GM18858 (cell line): ENCODE data around the gene BRD3OS.
A peak's percentile ranks its signal among the peaks of the same experiment; 100 is the strongest.
"Not testable (repeated sequence)": the region's sequence is repeated elsewhere in the genome, so short reads cannot be mapped to it uniquely, and the experiment has no call there.

ENCODE experiments used
- ATAC-seq: cut with Tn5 transposase; IDR thresholded peaks from one replicate; pipeline ENCODE4 v1.9.1; 2021; ENCODE audit not compliant: unreplicated experiment

The BRD3OS gene

DNA sequence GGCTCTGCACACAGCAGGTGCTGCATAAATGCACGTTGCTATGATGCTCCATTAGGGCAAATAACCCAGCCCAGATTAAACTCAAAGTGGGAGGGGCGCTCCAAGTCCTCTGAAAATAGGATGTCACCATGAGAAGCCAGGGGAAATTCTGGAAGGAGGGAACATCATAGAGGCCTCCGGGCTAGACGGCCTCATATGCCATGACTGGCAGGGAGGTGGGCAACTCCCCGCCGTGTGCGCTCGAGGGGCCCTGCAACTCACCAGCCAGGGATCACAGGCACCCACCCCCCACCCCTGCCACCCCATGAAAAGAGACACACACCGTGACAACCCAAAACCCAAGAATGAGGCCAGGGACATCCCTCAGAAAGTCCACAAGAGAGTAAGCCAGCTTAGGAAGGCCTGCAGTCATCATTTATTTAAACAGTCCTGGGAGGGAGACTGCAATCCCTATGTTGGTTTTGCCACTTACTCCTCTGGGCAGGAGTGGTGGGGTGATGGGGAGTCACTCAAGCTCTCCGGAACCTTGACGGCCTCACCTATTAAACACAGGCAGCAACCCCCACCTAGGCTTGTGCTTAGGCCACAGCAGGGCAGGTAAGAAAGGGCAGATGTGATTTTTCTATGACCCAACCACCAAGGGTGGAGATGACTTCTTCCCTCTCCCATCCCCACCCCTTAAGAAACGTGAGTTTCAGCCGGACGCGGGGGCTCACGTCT, 37.2 kb upstream of the BRD3OS start:
- ATAC-seq: no peak

- not testable (repeated sequence) for ATAC-seq
These were observed 36.5 kb upstream of the BRD3OS start for GRCh38 chr9:133988771-133989170.

- ATAC-seq: no peak
These were observed 35.5 kb upstream of the BRD3OS start for GRCh38 chr9:133989625-133990365.

GRCh38 chr9:133990366-133991213, 34.7 kb upstream of the BRD3OS start:
- no peak for ATAC-seq

- ATAC-seq: no peak
These were observed 33.9 kb upstream of the BRD3OS start for GRCh38 chr9:133991214-133991921.

DNA sequence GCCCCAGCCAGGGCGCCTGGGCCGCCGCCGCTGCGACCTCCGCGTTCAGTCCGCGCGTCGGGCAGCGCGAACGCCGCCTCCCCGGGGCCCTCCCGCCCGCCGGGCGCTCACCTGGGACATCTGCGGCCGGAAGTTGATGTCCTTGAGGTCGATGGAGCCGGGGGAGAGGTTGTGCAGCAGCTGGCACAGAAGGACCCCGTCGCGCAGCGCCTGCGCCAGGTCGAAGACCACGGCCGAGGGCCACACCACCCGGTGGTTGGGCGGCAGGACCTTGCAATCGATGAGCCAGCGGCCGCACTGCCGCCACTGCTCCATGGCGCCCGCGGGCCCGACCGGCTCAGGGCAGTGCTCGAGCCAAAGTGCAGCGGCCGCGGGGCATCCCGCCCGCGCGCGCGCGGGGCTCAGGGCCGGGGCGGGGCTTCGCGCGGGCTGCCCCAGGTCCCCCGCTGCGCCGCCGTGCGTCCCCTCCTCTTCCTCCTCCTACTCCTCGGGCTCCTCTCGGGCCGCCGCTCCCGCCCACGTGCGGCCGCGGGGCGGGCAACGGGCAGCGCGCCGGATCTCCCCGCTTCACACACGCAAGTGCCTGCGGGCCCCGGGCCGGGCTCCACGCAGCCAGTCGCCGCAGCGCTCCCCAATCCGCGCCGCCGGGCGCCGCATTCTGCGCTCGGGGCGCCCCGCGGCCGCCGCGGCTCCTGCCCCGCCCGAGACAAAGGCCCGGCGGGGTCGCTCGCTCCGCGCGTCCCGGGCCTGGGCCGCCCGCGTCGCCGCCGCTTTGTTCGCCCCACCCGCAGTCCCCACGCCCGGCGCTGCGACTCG, 33.1 kb upstream of the BRD3OS start, which contains the start of gene VAV2:
TSS of gene VAV2 (minus strand) at position 361 of the 816 bp plus-strand sequence. CDS start at position 315, 46 bp downstream.
- peak; percentile 39 for ATAC-seq

DNA sequence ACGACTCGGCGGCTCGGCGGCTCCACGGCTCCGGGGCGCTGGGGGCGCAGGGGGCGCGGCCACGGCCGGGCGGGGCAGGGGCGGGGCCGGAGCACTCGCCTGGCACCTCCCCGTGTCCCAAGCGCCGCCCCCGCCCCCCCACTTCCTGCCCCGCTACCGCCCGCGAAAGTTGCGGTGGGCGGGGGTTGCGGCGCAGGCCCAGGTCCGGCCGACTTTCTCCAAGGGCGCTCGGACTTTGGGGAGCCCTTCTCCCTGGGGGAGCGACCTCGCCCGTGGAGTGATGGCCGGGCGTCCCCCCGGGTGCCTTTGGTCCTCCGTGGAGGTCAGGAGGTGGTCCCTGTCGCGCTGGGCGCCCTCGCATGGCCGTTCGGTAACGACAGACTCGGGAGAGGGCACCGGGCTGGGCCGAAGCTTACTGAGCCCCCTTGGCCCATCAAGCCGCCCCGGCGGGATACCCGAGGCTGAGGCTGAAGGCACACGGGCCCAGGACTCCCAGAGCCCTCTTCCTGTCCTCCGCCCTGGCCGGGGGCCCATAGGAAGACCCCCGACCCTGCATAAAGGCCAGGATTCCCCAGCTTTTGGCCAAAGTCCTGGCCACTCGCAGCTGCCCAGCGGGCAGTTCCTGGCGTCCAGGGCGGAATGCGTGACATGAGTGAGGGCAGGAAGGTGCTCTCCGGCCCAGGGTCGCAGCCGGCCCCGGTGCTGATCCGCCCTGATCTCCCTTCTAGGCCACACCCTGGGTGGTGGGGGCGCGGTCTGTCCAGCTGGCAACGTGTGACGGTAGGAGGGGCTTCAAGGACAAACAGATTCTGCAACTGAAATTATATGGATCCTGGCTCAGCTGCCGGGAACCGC, 32.3 kb upstream of the BRD3OS start:
- ATAC-seq: peak; percentile 30

DNA sequence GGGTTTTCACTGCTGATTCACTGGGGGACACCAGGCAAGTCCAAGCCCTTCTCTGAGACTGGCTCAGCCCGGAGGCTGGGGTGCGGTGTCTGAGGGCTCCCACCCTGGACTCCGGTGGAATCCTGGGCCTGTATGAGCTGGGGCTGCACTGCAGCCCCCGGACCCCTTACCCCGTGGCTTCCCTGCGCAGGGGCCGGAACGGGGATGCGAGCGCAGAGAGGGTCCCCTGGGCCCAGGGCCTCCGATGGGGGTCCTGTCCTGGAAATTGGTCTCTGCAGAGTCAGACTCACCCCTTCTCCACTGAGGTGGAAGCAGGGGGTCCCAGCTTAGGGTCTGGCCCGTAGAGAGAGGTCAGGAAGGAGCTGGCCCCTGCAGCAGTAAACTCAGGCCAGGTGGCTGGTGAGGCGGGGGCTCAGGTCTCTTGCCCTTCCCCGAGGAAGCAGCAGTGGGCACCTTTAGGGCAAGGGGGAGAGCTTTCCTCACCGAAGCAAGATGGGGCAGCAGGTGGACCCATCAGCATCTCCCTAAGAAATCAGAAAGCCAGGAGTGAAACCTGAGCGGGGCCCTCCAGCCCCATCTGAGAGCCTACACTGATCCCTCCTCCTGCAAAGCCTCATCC, 31.5 kb upstream of the BRD3OS start:
- no peak for ATAC-seq

- ATAC-seq: no peak
These were observed 30.8 kb upstream of the BRD3OS start for GRCh38 chr9:133994353-133995011.

GRCh38 chr9:133995012-133995896, 30.0 kb upstream of the BRD3OS start:
- no peak for ATAC-seq

GRCh38 chr9:133996531-133997520, 28.5 kb upstream of the BRD3OS start:
- ATAC-seq: no peak

DNA sequence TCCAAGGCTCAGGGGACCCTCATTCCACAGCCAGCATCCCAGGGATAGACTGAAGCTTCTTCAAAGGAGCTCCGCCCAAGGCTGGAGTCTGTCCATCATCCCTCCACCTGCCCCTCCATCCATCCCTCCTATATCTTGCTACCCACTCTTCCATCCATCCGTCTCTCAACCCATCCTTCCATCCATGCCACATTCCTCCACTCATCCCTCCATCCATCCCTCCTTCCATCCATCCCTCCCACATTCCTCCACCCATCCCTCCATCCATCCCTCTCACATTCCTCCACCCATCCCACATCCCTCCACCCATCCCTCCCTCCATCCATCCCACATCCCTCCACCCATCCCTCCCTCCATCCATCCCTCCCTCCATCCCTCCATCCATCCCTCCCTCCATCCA, 27.7 kb upstream of the BRD3OS start:
- no peak for ATAC-seq

DNA sequence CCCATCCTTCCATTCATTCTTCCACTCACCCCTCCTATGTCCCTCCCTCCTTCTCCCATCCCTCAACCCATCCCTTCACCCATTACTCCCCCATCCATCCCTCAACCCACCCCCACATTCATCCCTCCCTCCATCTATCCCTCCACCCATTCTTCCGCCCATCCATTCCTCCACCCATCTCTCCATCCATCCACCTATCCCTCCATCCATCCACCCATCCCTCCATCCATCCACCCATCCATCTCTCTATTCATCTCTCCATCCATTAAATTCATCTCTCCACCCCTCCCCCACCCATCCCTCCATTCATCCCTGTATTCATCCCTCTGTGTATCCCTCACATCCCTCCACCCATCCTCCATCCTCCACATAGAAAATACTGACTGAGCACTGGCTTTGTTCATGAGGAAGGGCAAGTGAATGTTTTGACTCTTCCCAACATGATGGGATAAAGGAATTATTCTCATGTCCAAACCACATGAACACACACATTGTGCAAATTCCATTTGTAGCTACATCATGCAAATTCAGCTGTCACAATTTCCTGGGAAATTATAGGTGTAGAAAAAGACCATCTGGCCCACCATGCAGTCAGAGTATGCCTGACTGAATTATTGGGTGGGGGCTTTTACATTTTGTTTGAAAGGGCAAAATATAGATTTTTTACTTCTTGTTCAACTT, 26.2 kb upstream of the BRD3OS start:
- no peak for ATAC-seq

GRCh38 chr9:133999851-134000265, 25.4 kb upstream of the BRD3OS start:
- no peak for ATAC-seq

GRCh38 chr9:134002796-134003195, 22.5 kb upstream of the BRD3OS start:
- no peak for ATAC-seq
